Osteoblast (primary cell): ENCODE data around the gene MDH1. TPM values are rescaled to one million over a fixed set of nuclear protein-coding genes. Genes with fewer than 3 reads are reported as not detected.

Experiments
- DNase-seq: peaks from one replicate; pipeline ENCODE4 v3.0.0; 2011; ENCODE audit warnings: low spot score, mixed read lengths; ENCODE audit not compliant: insufficient read length; ENCODE audit errors: missing footprints
- H2AFZ ChIP-seq: 2 replicates; pipeline ENCODE4 v1.6.0; 2011; ENCODE audit warnings: mild to moderate bottlenecking, low read length
- H3K27ac ChIP-seq: 2 replicates; pipeline ENCODE4 v1.5.1; 2011; ENCODE audit warnings: mild to moderate bottlenecking, low read depth, low read length, moderate library complexity
- H3K27me3 ChIP-seq: 2 replicates; pipeline ENCODE4 v1.6.0; 2012; ENCODE audit warnings: mild to moderate bottlenecking, control low read depth, inconsistent platforms, low read length, moderate library complexity; ENCODE audit not compliant: insufficient read depth
- H3K36me3 ChIP-seq: 2 replicates; pipeline ENCODE4 v1.5.1; 2011; ENCODE audit warnings: mild to moderate bottlenecking, low read length, control low read depth, moderate library complexity; ENCODE audit not compliant: insufficient read depth
- H3K4me1 ChIP-seq: 2 replicates; pipeline ENCODE4 v1.5.1; 2011; ENCODE audit warnings: mild to moderate bottlenecking, low read length, control low read depth, moderate library complexity; ENCODE audit not compliant: insufficient read depth
- H3K4me2 ChIP-seq: 2 replicates; pipeline ENCODE4 v1.6.0; 2011; ENCODE audit warnings: mild to moderate bottlenecking, low read length; ENCODE audit not compliant: insufficient read depth
- H3K4me3 ChIP-seq: fragments of 200-600 bp; sonication (generic); 3 replicates; pipeline ENCODE4 v1.5.1; 2012; ENCODE audit warnings: mild to moderate bottlenecking, low read length, inconsistent platforms; ENCODE audit not compliant: insufficient read depth
- H3K79me2 ChIP-seq: 2 replicates; pipeline ENCODE4 v1.6.0; 2012; ENCODE audit warnings: mild to moderate bottlenecking, low read length, control low read depth, inconsistent platforms; ENCODE audit not compliant: insufficient read depth
- H3K9me3 ChIP-seq: 2 replicates; pipeline ENCODE4 v1.5.1; 2011; ENCODE audit warnings: low read depth, low read length, control low read depth
- H4K20me1 ChIP-seq: 2 replicates; pipeline ENCODE4 v1.6.0; 2012; ENCODE audit warnings: mild to moderate bottlenecking, low read length, control low read depth; ENCODE audit not compliant: insufficient read depth
- CTCF ChIP-seq: IDR thresholded peaks from 2 replicates; pipeline ENCODE4 v1.5.1; 2011; ENCODE audit warnings: mild to moderate bottlenecking, low read depth, low read length, moderate library complexity; ENCODE audit errors: extremely low read depth
- total RNA-seq: library from RNA; depleted of rRNA; stranded (reverse); fragments of >200 nt; gene quantifications from 2 replicates; pipeline ENCODE4 v1.2.3, GENCODE V29; 2012

MDH1 gene
- total RNA-seq, 1 donor, result 122 TPM

GRCh38 chr2:63651356-63651755, 62.6 kb downstream of the MDH1 start:
- H3K27me3 ChIP-seq, result no peaks in the 10 kb centered on the region
- H3K27ac ChIP-seq, result no peak overlapping the region

GRCh38 chr2:63651861-63652651, 63.3 kb downstream of the MDH1 start:
- Histone ChIP-seq H2AFZ (no peak overlapping the region), H3K79me2 (no peaks in the 10 kb centered on the region), H3K27ac (no peak overlapping the region), H3K36me3 (no peaks in the 10 kb centered on the region), H3K9me3 (no peaks in the 10 kb centered on the region), H3K4me1 (no peaks in the 10 kb centered on the region), H3K27me3 (no peaks in the 10 kb centered on the region), H4K20me1 (no peaks in the 10 kb centered on the region), H3K4me3 (no peak overlapping the region), H3K4me2 (no peak overlapping the region)
- no peak for TF ChIP-seq CTCF
- no peak for DNase-seq

More at GRCh38 chr2:63651356-63651755, 62.6 kb downstream of the MDH1 start:
- Histone ChIP-seq H3K4me1 (no peaks in the 10 kb centered on the region), H2AFZ (no peak overlapping the region), H3K79me2 (no peaks in the 10 kb centered on the region), H4K20me1 (no peaks in the 10 kb centered on the region), H3K4me3 (no peak overlapping the region), H3K9me3 (no peaks in the 10 kb centered on the region), H3K36me3 (no peaks in the 10 kb centered on the region), H3K4me2 (no peak overlapping the region)
- DNase-seq, result no peak
- no peak for TF ChIP-seq CTCF

- no peaks in the 10 kb centered on the region for H3K79me2 ChIP-seq
- TF ChIP-seq CTCF, result no peak
- H3K4me1 ChIP-seq, result no peaks in the 10 kb centered on the region
Measured at GRCh38 chr2:63652652-63652985, 63.9 kb downstream of the MDH1 start.

GRCh38 chr2:63654959-63655358, 66.2 kb downstream of the MDH1 start:
- no peak for TF ChIP-seq CTCF
- Histone ChIP-seq H3K27me3 (no peaks in the 10 kb centered on the region), H3K4me3 (no peak overlapping the region), H3K4me2 (no peak overlapping the region), H3K36me3 (no peaks in the 10 kb centered on the region), H3K4me1 (peaks cover 3% of the 10 kb centered on the region), H4K20me1 (no peaks in the 10 kb centered on the region), H3K27ac (no peak overlapping the region), H3K79me2 (no peaks in the 10 kb centered on the region), H2AFZ (no peak overlapping the region), H3K9me3 (no peaks in the 10 kb centered on the region)
- DNase-seq, result peak; percentile 56

More at GRCh38 chr2:63652652-63652985, 63.9 kb downstream of the MDH1 start:
- Histone ChIP-seq H3K4me2 (no peak overlapping the region), H3K9me3 (no peaks in the 10 kb centered on the region), H4K20me1 (no peaks in the 10 kb centered on the region), H3K27me3 (no peaks in the 10 kb centered on the region), H2AFZ (no peak overlapping the region), H3K36me3 (no peaks in the 10 kb centered on the region), H3K4me3 (no peak overlapping the region), H3K27ac (no peak overlapping the region)
- no peak for DNase-seq

Other genes with a start within 250 kb of the MDH1 start
- 16.3 and 18.3 TPM in 2 replicates for gene WDPCP, start 486 bp upstream of the MDH1 start, total RNA-seq